Measurements from ENCODE around the gene IRF2BP2.

IRF2BP2 gene

GRCh38 chr1:234556245-234556943, 53.6 kb downstream of the IRF2BP2 start:
- DNase-seq (ENCODE audit: low read depth), result no peak

- DNase-seq (ENCODE audit: low read depth), result no peak
Observed at GRCh38 chr1:234555390-234556024, 54.5 kb downstream of the IRF2BP2 start.

- no peak for DNase-seq (ENCODE audit: low read depth)
Observed at GRCh38 chr1:234554698-234555311, 55.2 kb downstream of the IRF2BP2 start.

Data from stimulated activated CD8-positive, alpha-beta memory T cell treated with anti-CD3 and anti-CD28 coated beads, Interleukin-4, amount 100 ng/mL, for 24 hours (primary cell).